HG03520 (cell line): ENCODE measurements around the gene ST3GAL4.

Source experiments
- ATAC-seq: cut with Tn5 transposase; IDR thresholded peaks from one replicate; pipeline ENCODE4 v1.9.1; 2021; ENCODE audit warnings: mild to moderate bottlenecking, moderate library complexity; ENCODE audit not compliant: unreplicated experiment

Gene ST3GAL4

DNA sequence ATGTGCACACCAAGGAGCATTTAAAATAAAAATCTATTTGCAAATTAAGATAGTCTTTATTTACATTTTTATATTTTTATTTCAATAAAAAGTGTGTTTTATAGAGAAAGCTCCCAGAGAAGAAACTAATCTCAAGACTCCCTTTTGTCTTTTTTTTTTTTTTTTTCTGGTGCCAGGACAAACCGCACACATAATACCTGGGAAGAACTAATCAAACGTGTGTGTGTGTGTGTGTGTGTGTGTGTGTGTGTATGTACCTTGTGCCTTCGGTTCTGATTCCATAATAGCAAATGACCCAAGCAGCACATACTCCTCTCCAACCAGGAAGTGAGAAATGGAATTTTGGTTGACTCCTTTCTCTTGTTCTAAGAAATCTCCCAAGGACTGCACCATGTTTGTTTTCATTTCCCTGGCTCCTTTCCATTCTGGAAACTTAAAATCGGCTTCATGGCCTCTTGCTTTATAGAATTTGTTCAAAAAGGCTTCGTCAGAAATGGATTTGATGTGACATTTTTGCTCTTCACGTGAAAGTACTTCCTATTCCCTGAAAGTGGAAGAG lies 65.3 kb downstream of the ST3GAL4 start:
- ATAC-seq, result no peak

DNA sequence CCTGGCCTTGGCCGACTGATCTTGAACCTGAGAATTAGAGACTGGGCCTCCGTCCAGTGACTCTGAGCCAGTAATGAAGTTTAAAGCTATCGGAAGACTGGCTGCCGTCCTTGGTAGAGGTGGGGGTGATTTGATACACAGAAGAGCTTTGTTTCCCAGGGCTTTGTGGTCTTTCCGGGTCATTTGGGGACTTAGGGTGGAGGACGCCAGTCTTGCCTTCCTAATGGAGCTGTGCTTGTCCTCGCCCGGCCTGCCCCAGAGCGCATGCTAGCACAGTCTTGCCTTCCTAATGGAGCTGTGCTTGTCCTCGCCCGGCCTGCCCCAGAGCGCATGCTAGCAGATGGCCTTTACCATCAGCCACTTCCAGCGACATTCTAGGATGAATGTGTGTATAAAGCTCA lies 65.8 kb downstream of the ST3GAL4 start:
- ATAC-seq, result no peak

DNA sequence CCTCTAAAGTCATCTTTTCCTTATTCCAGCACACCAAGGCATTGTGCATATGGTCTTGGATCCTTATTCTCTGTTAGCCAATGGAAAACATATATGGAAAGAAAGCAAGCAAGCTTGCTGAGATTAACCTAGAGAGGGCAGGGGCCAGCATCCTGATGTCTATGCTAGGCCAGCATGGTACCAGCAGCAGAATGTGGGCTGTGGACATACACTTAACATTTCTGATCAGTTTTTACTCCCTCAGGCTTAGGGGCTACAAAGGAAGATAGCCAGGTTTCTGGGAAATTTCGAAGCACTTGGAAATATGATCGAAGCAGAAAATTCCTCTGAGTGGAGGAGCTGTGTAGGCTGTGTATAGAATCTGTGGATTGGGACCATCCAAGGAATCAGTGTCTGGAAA lies 67.0 kb downstream of the ST3GAL4 start:
- no peak for ATAC-seq

DNA sequence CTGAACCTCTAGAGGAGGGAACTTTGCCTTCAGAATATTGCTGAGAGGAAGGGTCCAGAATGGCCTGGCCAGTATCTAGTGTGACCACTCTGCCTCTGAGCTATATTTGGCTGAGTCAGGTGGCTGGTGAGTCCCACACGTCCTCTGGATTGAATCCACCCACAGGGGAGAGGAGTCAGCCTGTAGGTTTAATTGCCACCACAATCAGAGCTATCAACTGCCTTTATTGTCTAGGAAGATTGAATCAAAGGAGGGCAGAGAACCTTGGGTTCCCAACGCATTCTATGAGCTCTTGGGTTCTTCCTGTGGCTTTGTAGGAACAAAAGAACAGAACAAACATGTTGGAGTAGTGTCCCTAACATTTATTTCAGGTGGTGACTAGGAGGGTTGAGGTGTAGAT lies 67.7 kb downstream of the ST3GAL4 start:
- no peak for ATAC-seq

DNA sequence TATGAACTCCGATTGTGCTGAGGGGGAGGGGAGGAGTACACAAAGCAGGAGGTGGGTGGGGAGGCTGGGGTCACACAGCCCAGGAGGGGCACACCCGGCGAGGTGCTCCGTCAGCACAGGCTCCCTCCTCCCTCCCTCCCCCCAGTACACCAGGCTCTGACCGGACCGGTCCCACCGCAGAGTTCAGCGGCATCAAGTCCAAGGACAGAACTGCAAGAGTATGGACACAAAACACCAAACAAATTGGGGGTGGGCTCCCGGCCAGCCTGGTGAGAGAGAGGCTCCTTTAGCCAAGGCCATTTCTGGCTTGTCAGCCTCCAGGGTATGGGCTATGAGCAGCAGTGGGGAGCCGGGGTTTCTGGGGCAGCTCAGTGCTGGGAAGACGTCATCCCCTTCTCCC lies 68.3 kb downstream of the ST3GAL4 start:
- no peak for ATAC-seq

DNA sequence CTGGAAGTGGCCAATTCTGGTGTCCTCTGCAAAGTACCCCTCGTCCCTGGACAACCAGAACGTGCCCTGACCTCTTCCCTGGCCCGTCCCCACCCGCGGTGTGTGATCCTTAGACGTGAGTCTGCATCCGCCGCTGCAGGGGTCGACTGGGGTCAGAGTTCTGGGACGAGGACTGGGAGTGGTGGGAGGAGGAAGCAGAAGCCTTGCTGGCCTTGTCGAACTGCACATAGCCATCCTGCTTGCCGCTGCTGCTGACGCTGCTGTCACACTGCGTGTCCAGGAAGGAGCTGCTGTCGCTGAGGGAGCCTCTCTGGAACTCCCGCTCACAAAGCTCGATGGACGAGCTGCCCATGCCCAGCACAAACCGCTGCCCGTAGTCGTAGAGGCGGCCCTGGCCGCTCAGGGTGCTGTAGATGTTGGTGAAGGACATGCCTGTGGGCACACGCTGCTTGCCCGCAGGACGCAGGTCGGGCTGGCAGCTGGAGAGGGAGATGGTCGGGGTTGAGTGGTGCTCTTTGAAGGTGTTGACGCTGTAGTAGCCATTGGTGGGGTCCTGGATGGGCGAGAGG lies 69.1 kb downstream of the ST3GAL4 start:
- ATAC-seq, result no peak

DNA sequence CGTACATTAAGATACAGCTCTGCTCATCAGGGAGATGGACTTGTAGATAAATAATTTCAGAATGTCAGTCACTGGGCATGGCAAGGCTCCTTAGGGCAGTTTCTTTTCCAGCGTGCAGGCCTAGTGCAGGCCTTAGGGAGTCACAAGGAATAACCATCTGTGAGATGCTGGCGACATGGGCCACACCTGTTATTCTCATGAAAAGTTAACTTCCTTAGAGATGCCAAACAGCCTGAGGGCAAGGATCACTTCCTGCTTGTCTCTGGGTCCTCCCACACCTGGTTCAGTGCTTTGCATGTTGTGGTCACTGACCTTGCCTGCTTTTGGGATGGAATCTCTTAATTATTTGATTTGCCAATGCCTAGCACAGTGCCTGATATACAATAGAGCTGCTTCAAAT lies 70.6 kb downstream of the ST3GAL4 start:
- ATAC-seq, result no peak

DNA sequence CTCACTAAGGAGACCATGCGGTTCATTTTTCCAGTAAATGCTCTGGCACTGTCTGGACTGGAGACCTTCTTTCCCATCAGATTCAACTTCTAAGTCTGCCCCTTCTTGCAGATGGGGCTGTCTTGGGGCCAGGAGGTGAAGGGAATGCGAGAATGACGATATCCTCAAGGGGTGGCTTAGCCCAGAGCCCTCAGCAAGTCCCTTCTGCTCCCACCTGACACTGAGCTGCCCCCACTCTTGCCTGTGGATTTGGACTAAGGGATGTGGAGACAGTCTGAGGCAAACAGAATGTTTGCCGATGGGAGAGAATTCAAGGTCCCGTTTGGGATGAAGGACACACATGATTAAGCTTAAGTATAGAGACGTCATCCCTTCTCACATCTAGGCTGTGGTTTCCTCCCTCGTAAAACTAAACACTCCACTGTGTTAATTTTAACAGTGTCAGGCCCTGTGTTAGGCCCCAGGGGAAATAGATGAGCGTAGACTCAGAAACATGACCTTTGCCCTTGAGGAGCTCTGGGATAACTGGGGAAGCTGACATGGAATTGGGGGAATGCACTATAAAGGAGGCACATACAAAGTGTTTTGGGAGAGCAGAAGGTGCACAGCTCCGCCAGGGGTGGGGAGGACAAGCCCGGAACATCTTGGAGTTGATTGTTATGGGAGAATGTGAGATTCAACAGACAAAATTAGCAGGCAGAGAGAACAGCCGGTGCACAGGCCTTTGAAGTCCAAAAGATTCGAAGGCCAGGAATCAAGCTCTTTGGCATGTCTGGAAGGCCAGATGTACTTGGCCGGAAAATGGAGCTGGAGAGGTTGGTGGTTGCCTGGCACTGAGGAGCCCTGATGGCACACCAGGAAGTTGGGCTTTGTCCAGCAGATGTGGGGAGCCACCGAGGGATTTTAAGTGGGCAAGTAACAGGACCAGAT lies 71.6 kb downstream of the ST3GAL4 start:
- no peak for ATAC-seq

DNA sequence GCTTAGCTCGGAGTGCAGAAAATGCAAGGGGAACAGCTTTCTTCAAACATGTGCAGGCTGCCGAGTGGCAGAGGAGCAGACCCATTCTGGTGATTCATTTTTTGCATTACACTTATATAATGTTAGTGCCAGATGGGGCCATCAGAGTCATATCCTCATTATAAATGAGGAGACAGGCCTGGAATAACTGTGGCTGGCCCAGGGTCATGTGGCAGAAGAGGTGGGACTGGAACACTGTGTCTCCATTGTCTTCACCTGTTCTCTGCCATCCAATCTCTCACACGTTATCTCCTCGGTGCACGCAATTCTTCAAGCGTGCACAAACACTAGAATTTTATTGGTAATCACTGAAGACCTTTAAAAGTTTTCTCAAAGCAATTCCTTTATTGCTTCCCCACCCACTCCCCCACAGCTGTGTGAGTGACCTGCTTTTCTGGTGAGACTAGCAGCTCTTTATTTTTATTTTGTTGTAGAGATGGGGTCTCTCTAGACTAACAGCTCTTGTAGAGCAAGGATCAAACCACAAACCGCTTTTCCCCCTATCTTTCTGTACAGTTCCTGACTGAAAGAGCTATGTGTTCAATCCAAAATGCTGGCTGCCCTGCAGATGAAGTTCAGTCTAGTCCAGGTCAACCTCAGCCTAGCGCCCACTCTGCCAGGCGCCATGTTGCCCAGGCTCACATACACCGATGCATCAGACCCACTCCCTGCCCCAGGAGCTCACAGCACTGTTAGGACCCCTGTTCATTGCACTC lies 75.3 kb downstream of the ST3GAL4 start:
- no peak for ATAC-seq

DNA sequence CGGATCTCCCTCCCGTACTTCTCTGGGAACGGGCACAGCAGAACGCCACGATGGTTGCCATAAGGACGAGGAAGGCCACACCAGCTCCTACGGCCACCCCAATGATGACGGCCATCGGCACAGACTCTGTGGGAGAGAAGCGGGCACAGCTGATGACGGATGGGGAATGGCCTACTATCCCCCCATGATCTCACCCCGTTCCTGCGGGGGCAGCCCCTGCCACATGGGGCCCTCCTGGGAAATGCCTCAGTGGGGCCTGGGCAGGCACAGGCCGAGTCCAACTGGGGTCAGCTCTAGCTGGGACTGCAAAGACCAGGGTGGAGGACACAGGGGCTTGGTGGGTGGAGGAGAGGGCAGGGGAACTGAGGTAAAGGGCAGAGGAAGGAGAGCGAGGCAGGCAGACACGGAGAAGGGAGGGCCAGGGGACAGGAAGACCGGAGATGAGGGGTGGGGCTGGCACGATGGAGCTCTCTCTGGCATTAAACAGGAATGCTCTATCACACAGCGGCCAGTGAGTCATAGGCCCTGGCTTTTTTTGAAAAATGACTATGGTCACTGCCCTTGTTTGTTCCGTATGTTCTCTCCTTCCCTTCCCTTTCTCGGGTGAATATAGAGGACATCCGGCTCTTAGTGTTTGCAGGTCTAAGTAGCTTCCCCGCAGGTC lies 76.0 kb downstream of the ST3GAL4 start:
- no peak for ATAC-seq

DNA sequence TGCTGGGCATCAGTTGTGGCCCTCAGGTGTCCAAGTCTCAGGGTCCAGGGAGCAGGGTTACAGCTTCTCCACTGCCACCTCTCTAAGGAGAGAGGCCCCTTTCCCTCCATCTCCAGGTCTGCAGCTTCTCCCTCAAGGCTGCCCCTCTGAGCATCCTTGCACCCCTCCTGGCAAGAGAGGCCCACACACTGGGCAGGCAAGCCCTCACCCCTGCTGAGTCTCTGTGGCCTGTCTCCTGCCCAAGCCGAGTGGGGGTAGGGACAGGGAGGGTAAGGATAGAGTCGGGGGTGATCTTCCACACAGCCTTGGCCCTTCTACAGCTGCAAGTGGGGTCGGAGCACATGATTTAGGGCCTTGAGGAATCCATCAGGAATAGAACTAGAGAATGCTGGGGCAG lies 76.6 kb downstream of the ST3GAL4 start:
- no peak for ATAC-seq

DNA sequence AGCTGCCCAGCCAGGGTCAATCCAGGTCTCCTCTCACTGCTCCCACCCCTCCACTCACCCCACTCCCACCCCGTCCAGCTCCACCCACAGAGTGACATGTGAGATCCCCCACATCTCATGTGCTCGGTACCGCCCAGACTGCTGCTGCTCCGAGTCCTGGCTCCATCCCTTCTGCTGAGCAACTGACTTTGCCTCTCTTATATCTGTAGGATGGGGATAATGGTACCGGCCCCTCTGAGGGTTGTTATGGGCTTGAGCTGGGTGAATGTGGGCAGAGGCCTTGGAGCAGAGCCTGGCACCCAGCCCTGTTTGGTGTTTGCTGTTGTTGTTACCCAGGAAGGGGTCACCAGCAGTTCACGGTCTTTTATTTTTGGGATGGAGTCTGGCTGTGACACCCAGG lies 77.0 kb downstream of the ST3GAL4 start:
- ATAC-seq, result no peak

DNA sequence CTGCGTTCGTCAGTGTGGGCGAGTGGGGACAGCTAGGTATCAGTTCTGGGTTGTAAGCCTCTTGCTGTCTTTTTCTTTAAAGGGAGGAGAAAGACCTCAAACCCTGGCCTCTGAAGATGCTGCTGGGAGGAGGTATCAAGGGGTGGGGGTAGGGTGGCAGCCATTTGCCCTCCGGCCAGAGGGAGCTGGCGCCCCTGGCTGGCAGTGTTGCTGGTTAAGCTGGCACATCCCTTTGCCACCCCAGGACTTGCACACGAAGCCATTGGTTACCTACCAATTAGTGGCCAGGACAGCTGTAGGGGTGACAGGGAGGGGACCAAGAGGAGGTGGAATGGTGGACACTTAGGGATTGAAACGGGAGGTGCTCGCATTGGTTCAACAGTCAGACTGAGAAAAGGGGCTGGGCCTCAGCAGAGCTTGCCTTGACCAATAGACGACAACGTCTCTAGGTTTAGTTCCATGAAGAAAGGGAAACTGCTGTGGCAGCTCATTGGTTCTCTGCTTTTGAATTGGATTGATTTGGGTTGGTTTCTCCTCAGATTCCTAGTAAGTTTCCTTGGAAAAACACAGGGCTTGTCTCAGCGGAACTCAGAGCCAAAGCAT lies 77.9 kb downstream of the ST3GAL4 start:
- ATAC-seq, result no peak

DNA sequence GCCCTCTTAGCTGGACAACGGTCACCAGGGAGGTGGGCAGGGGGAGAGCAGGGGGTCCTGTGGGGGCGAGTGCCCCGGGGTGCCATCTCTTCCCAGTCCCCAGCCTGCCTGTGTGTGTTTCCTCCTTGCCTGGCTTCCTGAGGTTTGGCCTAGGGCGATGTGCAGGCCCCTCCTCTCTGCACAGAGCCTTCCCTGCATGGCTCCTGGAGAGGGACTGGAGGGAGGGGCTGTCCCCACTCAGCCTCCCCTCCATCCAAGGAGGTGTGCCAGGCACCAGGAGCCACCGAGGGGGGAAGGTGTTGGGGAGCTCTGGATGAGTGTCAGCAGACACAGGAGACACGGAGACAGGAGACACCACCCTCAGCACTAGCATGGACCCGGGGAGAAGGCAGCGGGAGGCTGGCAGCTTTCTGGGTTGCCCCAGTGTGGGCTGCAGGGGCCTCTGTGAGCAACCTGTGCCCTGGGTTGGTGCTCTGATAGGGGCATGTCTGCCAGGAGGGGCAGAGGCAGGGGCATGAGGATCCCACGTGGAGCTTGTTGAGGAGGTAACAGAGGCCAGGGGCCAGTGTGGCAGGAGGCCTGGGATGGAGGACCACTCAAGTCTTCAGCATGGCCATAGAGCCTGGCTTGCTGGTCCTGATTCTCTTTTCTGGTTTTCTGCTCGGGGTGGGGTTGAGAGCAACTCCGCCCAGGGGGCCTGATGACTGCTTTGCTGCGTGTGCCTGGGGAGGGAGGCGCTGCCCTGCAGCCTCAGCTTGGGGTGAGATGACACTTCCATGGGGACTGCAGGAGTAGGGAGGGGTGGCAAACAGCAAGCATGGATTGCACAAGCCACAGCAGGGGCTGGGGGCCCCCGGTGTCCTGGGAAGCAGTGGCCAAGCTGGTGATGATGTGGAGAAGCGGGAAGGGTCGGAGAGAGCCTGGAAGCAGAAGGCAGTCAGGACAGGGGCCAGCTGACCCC lies 78.8 kb downstream of the ST3GAL4 start:
- ATAC-seq, result no peak

DNA sequence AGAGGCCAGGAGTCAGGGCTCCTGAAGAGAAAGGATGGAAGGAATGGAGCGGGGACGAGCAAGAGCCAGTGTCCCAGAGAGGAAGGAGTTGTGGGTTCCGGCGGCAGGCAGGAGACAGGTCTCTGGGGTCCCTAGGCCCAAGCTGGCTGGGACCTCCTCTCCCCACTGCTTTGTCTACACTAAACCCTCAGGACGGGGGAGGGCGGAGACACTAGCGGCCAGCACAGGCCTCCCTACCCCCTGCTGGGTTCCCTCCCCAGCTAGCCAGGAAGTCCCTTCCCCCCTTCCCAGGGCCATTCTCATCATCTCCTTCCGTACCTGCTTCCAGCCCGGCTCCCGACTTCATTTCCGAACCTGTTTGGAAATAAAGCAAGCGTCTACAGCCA lies 79.5 kb downstream of the ST3GAL4 start:
- ATAC-seq, result no peak

DNA sequence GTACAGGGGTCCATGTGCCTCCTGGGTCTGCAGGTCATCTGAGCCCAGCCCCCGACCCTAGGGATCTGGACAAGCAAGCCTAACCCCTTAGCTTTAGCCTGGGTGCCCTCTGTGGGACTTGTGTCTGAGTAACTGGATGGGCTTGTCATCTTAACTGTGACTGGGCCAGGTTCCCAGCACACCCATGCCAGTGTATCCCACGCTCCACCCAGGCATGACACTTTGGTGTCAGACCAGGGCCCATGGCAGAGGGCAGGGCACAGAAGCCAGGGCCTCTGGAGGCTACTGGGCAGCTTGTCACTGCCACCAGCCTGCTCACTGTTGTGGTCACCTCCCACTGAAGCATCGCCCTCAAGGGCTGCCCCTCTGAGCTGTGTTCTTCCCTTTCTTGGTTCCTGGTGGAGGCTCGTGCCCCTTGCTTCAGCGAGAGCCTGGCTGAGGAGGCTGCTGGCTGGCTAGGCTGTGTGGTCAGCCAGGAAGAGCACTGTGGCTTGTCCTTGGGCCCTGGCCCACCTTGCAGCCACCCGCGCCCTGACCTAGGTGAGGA lies 80.8 kb downstream of the ST3GAL4 start:
- ATAC-seq, result no peak

DNA sequence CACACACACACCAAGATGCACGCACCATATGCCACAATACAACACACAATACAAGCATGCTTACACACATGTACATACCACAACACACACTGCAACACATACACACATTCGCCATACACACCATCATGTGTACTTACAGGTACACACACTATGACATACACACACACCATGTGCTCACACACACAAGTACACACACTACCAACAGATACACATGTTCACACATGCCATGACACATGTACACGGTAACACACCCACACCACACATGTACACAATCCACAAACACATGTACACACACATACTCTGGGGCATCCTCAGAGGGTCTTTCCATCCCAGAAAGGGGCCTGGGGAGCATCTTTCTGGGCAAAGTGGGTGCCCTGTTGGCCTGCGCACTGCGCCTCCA lies 82.2 kb downstream of the ST3GAL4 start:
- ATAC-seq, result no peak

DNA sequence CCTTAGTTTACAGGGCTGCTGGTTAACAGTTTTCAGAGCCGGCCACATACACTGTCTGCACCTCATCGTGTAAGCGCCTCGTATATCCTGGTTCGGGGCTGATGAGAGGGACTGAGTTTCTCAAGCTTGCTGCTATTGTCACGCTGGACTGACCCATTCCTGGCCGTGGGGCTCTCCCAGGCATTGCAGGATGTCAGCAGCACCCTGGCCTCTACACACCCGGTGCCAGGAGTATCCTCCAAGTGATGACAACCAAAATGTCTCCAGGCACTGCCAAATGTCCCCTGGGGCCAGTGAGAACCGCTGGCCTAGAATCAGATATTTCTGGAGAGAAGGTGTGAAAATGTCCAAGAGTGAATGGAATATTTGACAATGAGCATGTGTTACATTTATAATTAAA lies 82.8 kb downstream of the ST3GAL4 start:
- no peak for ATAC-seq

DNA sequence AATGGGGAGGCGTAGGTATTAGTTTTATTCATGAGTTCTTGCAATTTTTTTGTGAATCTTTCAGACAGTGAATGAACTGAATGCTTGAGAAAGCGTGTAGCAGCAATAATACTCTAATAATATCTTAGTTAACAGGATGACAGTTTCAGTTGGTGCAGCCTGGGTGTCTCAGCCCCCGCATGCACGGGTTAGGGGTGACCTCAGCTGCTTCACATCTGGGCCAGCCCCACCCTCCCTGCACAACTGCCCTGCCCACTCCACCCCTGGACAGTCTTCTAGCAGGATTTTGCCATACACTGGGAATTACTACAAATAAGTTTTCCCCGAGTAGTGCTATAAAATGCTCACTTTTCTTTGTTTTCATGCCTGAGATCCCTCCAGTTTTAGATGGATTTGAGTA lies 83.2 kb downstream of the ST3GAL4 start:
- ATAC-seq, result no peak
